Karpas-422 (cell line): ENCODE measurements around the gene INSYN2B. TPM values are rescaled to one million over a fixed set of nuclear protein-coding genes. Genes with fewer than 3 reads are reported as not detected.

ENCODE experiments used
- DNase-seq: peaks from one replicate; pipeline ENCODE4 v3.0.0-alpha.2; 2015
- H2AFZ ChIP-seq: fragments of 200-600 bp; sonication (generic); 2 replicates; pipeline ENCODE4 v1.6.1; 2014; ENCODE audit warnings: antibody characterized with exemption, low read length, mixed read lengths
- H3K27ac ChIP-seq: fragments of 200-600 bp; sonication (generic); 2 replicates; pipeline ENCODE4 v1.5.1; 2014; ENCODE audit warnings: mild to moderate bottlenecking, low read length, moderate library complexity
- H3K27me3 ChIP-seq: fragments of 200-600 bp; sonication (generic); 2 replicates; pipeline ENCODE4 v1.6.1; 2014; ENCODE audit warnings: low read length, mixed read lengths
- H3K36me3 ChIP-seq: fragments of 200-600 bp; sonication (generic); 2 replicates; pipeline ENCODE4 v1.6.1; 2014; ENCODE audit warnings: low read length, mixed read lengths; ENCODE audit not compliant: insufficient read depth
- H3K4me1 ChIP-seq: fragments of 200-600 bp; sonication (generic); 2 replicates; pipeline ENCODE4 v1.6.1; 2014; ENCODE audit warnings: mild to moderate bottlenecking, low read length, mixed read lengths
- H3K4me2 ChIP-seq: fragments of 200-600 bp; sonication (generic); 2 replicates; pipeline ENCODE4 v1.6.1; 2014; ENCODE audit warnings: low read length, low read depth, mild to moderate bottlenecking; ENCODE audit not compliant: poor library complexity, severe bottlenecking
- H3K4me3 ChIP-seq: fragments of 200-600 bp; sonication (generic); 2 replicates; pipeline ENCODE4 v1.5.1; 2014; ENCODE audit warnings: mild to moderate bottlenecking, antibody characterized with exemption, low read length, mixed read lengths
- H3K79me2 ChIP-seq: fragments of 200-600 bp; sonication (generic); 2 replicates; pipeline ENCODE4 v1.6.1; 2014; ENCODE audit warnings: mild to moderate bottlenecking, low read length, mixed read lengths
- H3K9ac ChIP-seq: fragments of 200-600 bp; sonication (generic); 2 replicates; pipeline ENCODE4 v1.6.0; 2014; ENCODE audit warnings: low read length
- H3K9me2 ChIP-seq: fragments of 200-600 bp; sonication (generic), shearing (Covaris generic); replicated peaks from 2 replicates; pipeline ENCODE4 v1.6.0; 2014; ENCODE audit warnings: mild to moderate bottlenecking, low read length, moderate library complexity; ENCODE audit not compliant: insufficient read depth
- H3K9me3 ChIP-seq: fragments of 300-700, 200-600 bp; sonication (generic); 2 replicates; pipeline ENCODE4 v1.6.1; 2014; ENCODE audit warnings: low read length, mixed read lengths
- H4K20me1 ChIP-seq: fragments of 200-600 bp; sonication (generic); 2 replicates; pipeline ENCODE4 v1.6.1; 2014; ENCODE audit warnings: mild to moderate bottlenecking, antibody characterized with exemption, low read length, low read depth; ENCODE audit not compliant: insufficient read depth
- total RNA-seq: library from RNA; depleted of rRNA; stranded (reverse); fragments of >200 nt; shearing (Covaris generic); gene quantifications from 2 replicates; pipeline ENCODE4 v1.2.3, GENCODE V29; 2014; ENCODE audit warnings: low replicate concordance

The INSYN2B gene
- total RNA-seq, 1 experiment from 2014 or later, result not detected

- Histone ChIP-seq H4K20me1 (no peaks in the 10 kb centered on the region), H3K4me1 (peaks cover 3% of the 10 kb centered on the region; the same call in 1 of the 2 replicates), H3K79me2 (peaks cover 29% of the 10 kb centered on the region), H3K9me3 (no peaks in the 10 kb centered on the region), H3K36me3 (peaks cover 4% of the 10 kb centered on the region; the same call in 1 of the 2 replicates), H3K9ac (no peak overlapping the region), H3K4me2 (no peak overlapping the region), H3K4me3 (no peak overlapping the region), H3K27me3 (no peaks in the 10 kb centered on the region), H2AFZ (no peak overlapping the region), H3K9me2 (no peaks in the 10 kb centered on the region), H3K27ac (no peak overlapping the region)
- DNase-seq, result no peak
Observed at GRCh38 chr5:169871826-169872490, 108.3 kb downstream of the INSYN2B start.

GRCh38 chr5:169870211-169870610, 110.1 kb downstream of the INSYN2B start:
- Histone ChIP-seq H3K36me3 (peaks cover 4% of the 10 kb centered on the region; the same call in 1 of the 2 replicates), H4K20me1 (no peaks in the 10 kb centered on the region), H3K9me3 (no peaks in the 10 kb centered on the region), H3K9me2 (no peaks in the 10 kb centered on the region), H3K79me2 (peaks cover 25% of the 10 kb centered on the region), H3K27ac (no peak overlapping the region), H3K4me3 (no peak overlapping the region), H3K4me2 (no peak overlapping the region), H2AFZ (no peak overlapping the region), H3K4me1 (no peaks in the 10 kb centered on the region), H3K27me3 (no peaks in the 10 kb centered on the region), H3K9ac (no peak overlapping the region)
- DNase-seq, result no peak

GRCh38 chr5:169869066-169869465, 111.2 kb downstream of the INSYN2B start:
- no peaks in the 10 kb centered on the region for H3K9me3 ChIP-seq
- DNase-seq, result no peak
- H3K79me2 ChIP-seq, result peaks cover 32% of the 10 kb centered on the region
- no peak overlapping the region for H3K4me2 ChIP-seq
- H2AFZ ChIP-seq, result no peak overlapping the region
- no peak overlapping the region for H3K4me3 ChIP-seq
- H3K9me2 ChIP-seq, result no peaks in the 10 kb centered on the region
- peaks cover 4% of the 10 kb centered on the region; the same call in 1 of the 2 replicates for H3K36me3 ChIP-seq
- no peak overlapping the region for H3K9ac ChIP-seq
- H3K27me3 ChIP-seq, result no peaks in the 10 kb centered on the region
- H3K27ac ChIP-seq, result no peak overlapping the region
- H3K4me1 ChIP-seq, result no peaks in the 10 kb centered on the region
- no peaks in the 10 kb centered on the region for H4K20me1 ChIP-seq

- Histone ChIP-seq H4K20me1 (no peaks in the 10 kb centered on the region), H3K9ac (no peak overlapping the region), H3K79me2 (peaks cover 24% of the 10 kb centered on the region), H2AFZ (no peak overlapping the region), H3K4me2 (no peak overlapping the region), H3K4me3 (no peak overlapping the region), H3K27ac (no peak overlapping the region), H3K36me3 (peaks cover 4% of the 10 kb centered on the region; the same call in 1 of the 2 replicates), H3K27me3 (no peaks in the 10 kb centered on the region), H3K9me2 (no peaks in the 10 kb centered on the region), H3K4me1 (no peaks in the 10 kb centered on the region), H3K9me3 (no peaks in the 10 kb centered on the region)
- no peak for DNase-seq
Observed at GRCh38 chr5:169867347-169867746, 112.9 kb downstream of the INSYN2B start.

- Histone ChIP-seq H4K20me1 (no peaks in the 10 kb centered on the region), H3K27me3 (no peaks in the 10 kb centered on the region), H3K9ac (no peak overlapping the region), H3K36me3 (peaks cover 4% of the 10 kb centered on the region; the same call in 1 of the 2 replicates), H3K4me1 (no peaks in the 10 kb centered on the region), H3K9me2 (no peaks in the 10 kb centered on the region), H3K4me3 (no peak overlapping the region), H3K9me3 (no peaks in the 10 kb centered on the region), H3K4me2 (no peak overlapping the region), H2AFZ (no peak overlapping the region), H3K27ac (no peak overlapping the region), H3K79me2 (peaks cover 32% of the 10 kb centered on the region)
- DNase-seq, result no peak
Observed at GRCh38 chr5:169864483-169864882, 115.8 kb downstream of the INSYN2B start.

GRCh38 chr5:169862391-169862811, 117.9 kb downstream of the INSYN2B start:
- no peak for DNase-seq
- no peaks in the 10 kb centered on the region for H3K36me3 ChIP-seq
- H3K4me1 ChIP-seq, result no peaks in the 10 kb centered on the region
- H2AFZ ChIP-seq, result no peak overlapping the region
- no peaks in the 10 kb centered on the region for H4K20me1 ChIP-seq
- no peak overlapping the region for H3K4me3 ChIP-seq
- no peaks in the 10 kb centered on the region for H3K9me3 ChIP-seq
- H3K9me2 ChIP-seq, result no peaks in the 10 kb centered on the region
- H3K79me2 ChIP-seq, result peaks cover 32% of the 10 kb centered on the region
- H3K9ac ChIP-seq, result no peak overlapping the region
- no peaks in the 10 kb centered on the region for H3K27me3 ChIP-seq
- no peak overlapping the region for H3K4me2 ChIP-seq
- no peak overlapping the region for H3K27ac ChIP-seq

GRCh38 chr5:169861934-169862333, 118.4 kb downstream of the INSYN2B start:
- no peak overlapping the region for H3K4me2 ChIP-seq
- H3K36me3 ChIP-seq, result no peaks in the 10 kb centered on the region
- H3K27me3 ChIP-seq, result no peaks in the 10 kb centered on the region
- no peaks in the 10 kb centered on the region for H3K9me3 ChIP-seq
- no peak overlapping the region for H3K27ac ChIP-seq
- H3K9me2 ChIP-seq, result no peaks in the 10 kb centered on the region
- H3K9ac ChIP-seq, result no peak overlapping the region
- no peak overlapping the region for H2AFZ ChIP-seq
- peaks cover 35% of the 10 kb centered on the region for H3K79me2 ChIP-seq
- no peaks in the 10 kb centered on the region for H3K4me1 ChIP-seq
- no peak overlapping the region for H3K4me3 ChIP-seq
- H4K20me1 ChIP-seq, result no peaks in the 10 kb centered on the region
- no peak for DNase-seq

GRCh38 chr5:169861433-169861832, 118.9 kb downstream of the INSYN2B start:
- no peaks in the 10 kb centered on the region for H3K9me2 ChIP-seq
- no peaks in the 10 kb centered on the region for H4K20me1 ChIP-seq
- no peak overlapping the region for H2AFZ ChIP-seq
- no peaks in the 10 kb centered on the region for H3K27me3 ChIP-seq
- DNase-seq, result no peak
- H3K4me1 ChIP-seq, result no peaks in the 10 kb centered on the region
- H3K4me3 ChIP-seq, result no peak overlapping the region
- H3K36me3 ChIP-seq, result no peaks in the 10 kb centered on the region
- H3K27ac ChIP-seq, result no peak overlapping the region
- H3K9ac ChIP-seq, result no peak overlapping the region
- no peak overlapping the region for H3K4me2 ChIP-seq
- peaks cover 36% of the 10 kb centered on the region for H3K79me2 ChIP-seq
- H3K9me3 ChIP-seq, result no peaks in the 10 kb centered on the region
